GM23338 (cell line): ENCODE data around the gene NAA11. TPM values are rescaled to one million over a fixed set of nuclear protein-coding genes. Genes with fewer than 3 reads are reported as not detected.

Experiments used
- ATAC-seq: fragments of 200-7000 bp; cut with Tn5 transposase; 3 replicates; pipeline ENCODE4 v1.9.1; 2020
- DNase-seq: peaks from one replicate; pipeline ENCODE4 v3.0.0-alpha.2; 2015; ENCODE audit warnings: low spot score
- H2AFZ ChIP-seq: fragments of 200-600 bp; sonication (generic); 2 replicates; pipeline ENCODE4 v1.8.0; 2016; ENCODE audit warnings: antibody characterized with exemption, mild to moderate bottlenecking, moderate library complexity
- H3F3A ChIP-seq: fragments of 200-600 bp; sonication (generic); replicated peaks from 2 replicates; pipeline ENCODE4 v1.8.0; 2017; ENCODE audit warnings: antibody characterized with exemption, mixed run types, low read depth
- H3K27ac ChIP-seq: fragments of 200-600 bp; sonication (generic); 2 replicates; pipeline ENCODE4 v1.6.1; 2016; ENCODE audit warnings: low read depth
- H3K27me3 ChIP-seq: fragments of 200-600 bp; sonication (generic); 2 replicates; pipeline ENCODE4 v1.8.0; 2016; ENCODE audit warnings: mild to moderate bottlenecking, mixed run types, moderate library complexity; ENCODE audit not compliant: insufficient read depth
- H3K36me3 ChIP-seq: fragments of 200-600 bp; sonication (generic); 2 replicates; pipeline ENCODE4 v1.8.0; 2016; ENCODE audit warnings: mild to moderate bottlenecking; ENCODE audit not compliant: insufficient read depth
- H3K4me1 ChIP-seq: fragments of 200-600 bp; sonication (generic); 2 replicates; pipeline ENCODE4 v1.8.0; 2016; ENCODE audit warnings: mild to moderate bottlenecking, moderate library complexity; ENCODE audit not compliant: insufficient read depth
- H3K4me2 ChIP-seq: fragments of 200-600 bp; sonication (generic); 2 replicates; pipeline ENCODE4 v1.7.1; 2017; ENCODE audit warnings: mixed run types
- H3K4me3 ChIP-seq: fragments of 200-600 bp; sonication (generic); 2 replicates; pipeline ENCODE4 v1.6.1; 2016; ENCODE audit warnings: mixed run types
- H3K79me2 ChIP-seq: fragments of 200-600 bp; sonication (generic); replicated peaks from 2 replicates; pipeline ENCODE4 v1.8.0; 2017; ENCODE audit warnings: mild to moderate bottlenecking; ENCODE audit not compliant: insufficient read depth
- H3K9me2 ChIP-seq: fragments of 200-600 bp; sonication (generic); 2 replicates; pipeline ENCODE4 v1.8.0; 2017; ENCODE audit not compliant: insufficient read depth
- H4K20me1 ChIP-seq: fragments of 200-600 bp; sonication (generic); replicated peaks from 2 replicates; pipeline ENCODE4 v1.8.0; 2017; ENCODE audit warnings: mild to moderate bottlenecking; ENCODE audit not compliant: insufficient read depth
- H3K27ac Mint-ChIP-seq: 2 replicates; pipeline ENCODE4 v1.8.0; 2020; ENCODE audit warnings: inconsistent platforms, mild to moderate bottlenecking, moderate library complexity, mixed read lengths
- H3K27me3 Mint-ChIP-seq: 3 replicates; pipeline ENCODE4 v1.8.0; 2022; ENCODE audit warnings: low read depth, mild to moderate bottlenecking, moderate library complexity, mixed read lengths, inconsistent platforms; ENCODE audit not compliant: insufficient read depth, poor library complexity
- H3K36me3 Mint-ChIP-seq: 3 replicates; pipeline ENCODE4 v1.8.0; 2021; ENCODE audit warnings: low read depth, mild to moderate bottlenecking, inconsistent platforms, moderate library complexity, mixed read lengths
- H3K4me1 Mint-ChIP-seq: 3 replicates; pipeline ENCODE4 v1.8.0; 2020; ENCODE audit warnings: mild to moderate bottlenecking, inconsistent platforms, mixed read lengths
- H3K4me3 Mint-ChIP-seq: 3 replicates; pipeline ENCODE4 v1.8.0; 2021; ENCODE audit warnings: moderate library complexity, mild to moderate bottlenecking, inconsistent platforms, mixed read lengths
- H3K9me3 Mint-ChIP-seq: 3 replicates; pipeline ENCODE4 v1.8.0; 2020; ENCODE audit warnings: moderate library complexity, mild to moderate bottlenecking, inconsistent platforms, mixed read lengths
- CREB1 ChIP-seq: fragments of 250-450 bp; sonication (Bioruptor Pico); IDR thresholded peaks from 2 replicates; pipeline ENCODE4 v1.5.0; 2020; ENCODE audit warnings: low read depth, mild to moderate bottlenecking, moderate library complexity
- EZH2 ChIP-seq: fragments of 200-600 bp; sonication (generic); IDR thresholded peaks from one replicate; pipeline ENCODE4 v1.8.0; 2017; ENCODE audit warnings: antibody characterized with exemption, mild to moderate bottlenecking, low read depth; ENCODE audit not compliant: unreplicated experiment
- EZH2phosphoT487 ChIP-seq: fragments of 200-600 bp; sonication (generic); IDR thresholded peaks from one replicate; pipeline ENCODE4 v1.8.1; 2018; ENCODE audit warnings: antibody characterized with exemption; ENCODE audit not compliant: unreplicated experiment
- JUNB ChIP-seq: IDR thresholded peaks from one replicate; pipeline ENCODE4 v1.6.1; 2016; ENCODE audit warnings: antibody characterized with exemption; ENCODE audit not compliant: unreplicated experiment
- NANOG ChIP-seq: IDR thresholded peaks from 2 replicates; pipeline ENCODE4 v1.6.1; 2016; ENCODE audit warnings: antibody characterized with exemption, borderline replicate concordance
- ZNF331 ChIP-seq: fragments of 250-450 bp; sonication (Bioruptor Pico); IDR thresholded peaks from 2 replicates; pipeline ENCODE4 v1.5.0; 2020; ENCODE audit warnings: low read depth, mild to moderate bottlenecking, moderate library complexity
- polyA plus RNA-seq: library from polyadenylated mRNA; unstranded; fragments of >200 nt; fragmentation: Nextera tagmentation; extraction: Ambion mirVana; gene quantifications from 2 replicates; pipeline ENCODE4 v1.2.1, GENCODE V29; 2016
- total RNA-seq: library from RNA; depleted of rRNA; stranded (reverse); fragments of >200 nt; shearing (Covaris generic); gene quantifications from 2 replicates; pipeline ENCODE4 v1.2.3, GENCODE V29; 2014
- TF ChIP-seq, protein P1 (sequence below): fragments of 250-450 bp; sonication (Bioruptor Pico); IDR thresholded peaks from 2 replicates; pipeline ENCODE4 v1.5.0; 2020; ENCODE audit warnings: mild to moderate bottlenecking, moderate library complexity
- TF ChIP-seq, protein P2 (sequence below), 2 experiments: fragments of 200-600 bp in 1 of 2; sonication (generic) in 1 of 2; conservative IDR thresholded peaks; 2 replicates each; pipeline versions ENCODE4 v1.5.1 to v1.6.1; 2016 to 2017; ENCODE audit warnings: antibody characterized with exemption in 2 of 2, low read depth in 2 of 2, mild to moderate bottlenecking in 2 of 2, moderate library complexity in 1 of 2
- TF ChIP-seq, protein P3 (sequence below): IDR thresholded peaks from 2 replicates; pipeline ENCODE4 v1.6.1; 2016; ENCODE audit warnings: antibody characterized with exemption

The NAA11 gene
- total and polyA plus RNA-seq, 2 experiments from 2014 or later, result not detected

DNA sequence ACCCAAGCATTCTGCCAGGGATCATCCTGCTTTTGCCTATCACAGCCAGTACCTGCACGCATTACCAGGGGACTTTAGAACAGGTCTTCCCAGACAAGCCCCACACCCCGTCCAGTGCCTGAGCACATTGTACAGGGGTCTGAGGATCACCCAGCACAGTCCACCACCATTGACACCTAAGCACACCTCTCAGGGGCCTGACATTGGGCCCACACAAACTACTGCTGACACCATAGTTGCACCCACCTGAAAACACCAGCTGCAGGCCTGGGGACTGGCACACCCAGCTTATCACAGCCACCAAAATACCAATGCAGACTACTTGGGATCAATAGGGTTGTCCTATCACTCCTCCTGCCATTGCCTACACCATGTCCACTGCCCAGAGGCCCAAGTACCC lies 14.7 kb upstream of the NAA11 start:
- Histone ChIP-seq H3K27me3 (no peaks in the 10 kb centered on the region), H3K4me2 (no peak overlapping the region), H3K27ac (no peak overlapping the region), H3K4me1 (no peaks in the 10 kb centered on the region), H3K79me2 (no peaks in the 10 kb centered on the region), H2AFZ (no peak overlapping the region), H3K9me2 (no peaks in the 10 kb centered on the region), H4K20me1 (no peaks in the 10 kb centered on the region), H3F3A (no peaks in the 10 kb centered on the region), H3K4me3 (no peak overlapping the region), H3K36me3 (no peaks in the 10 kb centered on the region)
- H3K4me3 Mint-ChIP-seq, result no peak overlapping the region
- no peaks in the 10 kb centered on the region for H3K27me3 Mint-ChIP-seq
- ATAC-seq (no peak), DNase-seq (no peak)
- no peak overlapping the region for H3K27ac Mint-ChIP-seq
- H3K9me3 Mint-ChIP-seq, result peaks cover 6% of the 10 kb centered on the region; the same call in 2 of the 3 replicates
- TF ChIP-seq, protein P1, sequence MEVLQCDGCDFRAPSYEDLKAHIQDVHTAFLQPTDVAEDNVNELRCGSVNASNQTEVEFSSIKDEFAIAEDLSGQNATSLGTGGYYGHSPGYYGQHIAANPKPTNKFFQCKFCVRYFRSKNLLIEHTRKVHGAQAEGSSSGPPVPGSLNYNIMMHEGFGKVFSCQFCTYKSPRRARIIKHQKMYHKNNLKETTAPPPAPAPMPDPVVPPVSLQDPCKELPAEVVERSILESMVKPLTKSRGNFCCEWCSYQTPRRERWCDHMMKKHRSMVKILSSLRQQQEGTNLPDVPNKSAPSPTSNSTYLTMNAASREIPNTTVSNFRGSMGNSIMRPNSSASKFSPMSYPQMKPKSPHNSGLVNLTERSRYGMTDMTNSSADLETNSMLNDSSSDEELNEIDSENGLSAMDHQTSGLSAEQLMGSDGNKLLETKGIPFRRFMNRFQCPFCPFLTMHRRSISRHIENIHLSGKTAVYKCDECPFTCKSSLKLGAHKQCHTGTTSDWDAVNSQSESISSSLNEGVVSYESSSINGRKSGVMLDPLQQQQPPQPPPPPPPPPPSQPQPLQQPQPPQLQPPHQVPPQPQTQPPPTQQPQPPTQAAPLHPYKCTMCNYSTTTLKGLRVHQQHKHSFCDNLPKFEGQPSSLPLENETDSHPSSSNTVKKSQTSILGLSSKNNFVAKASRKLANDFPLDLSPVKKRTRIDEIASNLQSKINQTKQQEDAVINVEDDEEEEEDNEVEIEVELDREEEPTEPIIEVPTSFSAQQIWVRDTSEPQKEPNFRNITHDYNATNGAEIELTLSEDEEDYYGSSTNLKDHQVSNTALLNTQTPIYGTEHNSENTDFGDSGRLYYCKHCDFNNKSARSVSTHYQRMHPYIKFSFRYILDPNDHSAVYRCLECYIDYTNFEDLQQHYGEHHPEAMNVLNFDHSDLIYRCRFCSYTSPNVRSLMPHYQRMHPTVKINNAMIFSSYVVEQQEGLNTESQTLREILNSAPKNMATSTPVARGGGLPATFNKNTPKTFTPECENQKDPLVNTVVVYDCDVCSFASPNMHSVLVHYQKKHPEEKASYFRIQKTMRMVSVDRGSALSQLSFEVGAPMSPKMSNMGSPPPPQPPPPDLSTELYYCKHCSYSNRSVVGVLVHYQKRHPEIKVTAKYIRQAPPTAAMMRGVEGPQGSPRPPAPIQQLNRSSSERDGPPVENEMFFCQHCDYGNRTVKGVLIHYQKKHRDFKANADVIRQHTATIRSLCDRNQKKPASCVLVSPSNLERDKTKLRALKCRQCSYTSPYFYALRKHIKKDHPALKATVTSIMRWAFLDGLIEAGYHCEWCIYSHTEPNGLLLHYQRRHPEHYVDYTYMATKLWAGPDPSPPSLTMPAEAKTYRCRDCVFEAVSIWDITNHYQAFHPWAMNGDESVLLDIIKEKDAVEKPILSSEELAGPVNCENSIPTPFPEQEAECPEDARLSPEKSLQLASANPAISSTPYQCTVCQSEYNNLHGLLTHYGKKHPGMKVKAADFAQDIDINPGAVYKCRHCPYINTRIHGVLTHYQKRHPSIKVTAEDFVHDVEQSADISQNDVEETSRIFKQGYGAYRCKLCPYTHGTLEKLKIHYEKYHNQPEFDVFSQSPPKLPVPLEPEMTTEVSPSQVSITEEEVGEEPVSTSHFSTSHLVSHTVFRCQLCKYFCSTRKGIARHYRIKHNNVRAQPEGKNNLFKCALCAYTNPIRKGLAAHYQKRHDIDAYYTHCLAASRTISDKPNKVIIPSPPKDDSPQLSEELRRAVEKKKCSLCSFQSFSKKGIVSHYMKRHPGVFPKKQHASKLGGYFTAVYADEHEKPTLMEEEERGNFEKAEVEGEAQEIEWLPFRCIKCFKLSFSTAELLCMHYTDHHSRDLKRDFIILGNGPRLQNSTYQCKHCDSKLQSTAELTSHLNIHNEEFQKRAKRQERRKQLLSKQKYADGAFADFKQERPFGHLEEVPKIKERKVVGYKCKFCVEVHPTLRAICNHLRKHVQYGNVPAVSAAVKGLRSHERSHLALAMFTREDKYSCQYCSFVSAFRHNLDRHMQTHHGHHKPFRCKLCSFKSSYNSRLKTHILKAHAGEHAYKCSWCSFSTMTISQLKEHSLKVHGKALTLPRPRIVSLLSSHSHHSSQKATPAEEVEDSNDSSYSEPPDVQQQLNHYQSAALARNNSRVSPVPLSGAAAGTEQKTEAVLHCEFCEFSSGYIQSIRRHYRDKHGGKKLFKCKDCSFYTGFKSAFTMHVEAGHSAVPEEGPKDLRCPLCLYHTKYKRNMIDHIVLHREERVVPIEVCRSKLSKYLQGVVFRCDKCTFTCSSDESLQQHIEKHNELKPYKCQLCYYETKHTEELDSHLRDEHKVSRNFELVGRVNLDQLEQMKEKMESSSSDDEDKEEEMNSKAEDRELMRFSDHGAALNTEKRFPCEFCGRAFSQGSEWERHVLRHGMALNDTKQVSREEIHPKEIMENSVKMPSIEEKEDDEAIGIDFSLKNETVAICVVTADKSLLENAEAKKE (CRISPR knock-in tag), result no peak
- TF ChIP-seq JUNB, result no peak
- no peak for TF ChIP-seq EZH2phosphoT487
- no peak for TF ChIP-seq CREB1 (CRISPR knock-in tag)
- TF ChIP-seq, protein P2, sequence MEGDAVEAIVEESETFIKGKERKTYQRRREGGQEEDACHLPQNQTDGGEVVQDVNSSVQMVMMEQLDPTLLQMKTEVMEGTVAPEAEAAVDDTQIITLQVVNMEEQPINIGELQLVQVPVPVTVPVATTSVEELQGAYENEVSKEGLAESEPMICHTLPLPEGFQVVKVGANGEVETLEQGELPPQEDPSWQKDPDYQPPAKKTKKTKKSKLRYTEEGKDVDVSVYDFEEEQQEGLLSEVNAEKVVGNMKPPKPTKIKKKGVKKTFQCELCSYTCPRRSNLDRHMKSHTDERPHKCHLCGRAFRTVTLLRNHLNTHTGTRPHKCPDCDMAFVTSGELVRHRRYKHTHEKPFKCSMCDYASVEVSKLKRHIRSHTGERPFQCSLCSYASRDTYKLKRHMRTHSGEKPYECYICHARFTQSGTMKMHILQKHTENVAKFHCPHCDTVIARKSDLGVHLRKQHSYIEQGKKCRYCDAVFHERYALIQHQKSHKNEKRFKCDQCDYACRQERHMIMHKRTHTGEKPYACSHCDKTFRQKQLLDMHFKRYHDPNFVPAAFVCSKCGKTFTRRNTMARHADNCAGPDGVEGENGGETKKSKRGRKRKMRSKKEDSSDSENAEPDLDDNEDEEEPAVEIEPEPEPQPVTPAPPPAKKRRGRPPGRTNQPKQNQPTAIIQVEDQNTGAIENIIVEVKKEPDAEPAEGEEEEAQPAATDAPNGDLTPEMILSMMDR (conservative IDR thresholded peaks at IDR 0.05; ENCODE audit: low read depth in 2 of 2), result no peak
- no peak for TF ChIP-seq NANOG
- no peak for TF ChIP-seq EZH2
- TF ChIP-seq ZNF331 (CRISPR knock-in tag), result no peak
- TF ChIP-seq, protein P3, sequence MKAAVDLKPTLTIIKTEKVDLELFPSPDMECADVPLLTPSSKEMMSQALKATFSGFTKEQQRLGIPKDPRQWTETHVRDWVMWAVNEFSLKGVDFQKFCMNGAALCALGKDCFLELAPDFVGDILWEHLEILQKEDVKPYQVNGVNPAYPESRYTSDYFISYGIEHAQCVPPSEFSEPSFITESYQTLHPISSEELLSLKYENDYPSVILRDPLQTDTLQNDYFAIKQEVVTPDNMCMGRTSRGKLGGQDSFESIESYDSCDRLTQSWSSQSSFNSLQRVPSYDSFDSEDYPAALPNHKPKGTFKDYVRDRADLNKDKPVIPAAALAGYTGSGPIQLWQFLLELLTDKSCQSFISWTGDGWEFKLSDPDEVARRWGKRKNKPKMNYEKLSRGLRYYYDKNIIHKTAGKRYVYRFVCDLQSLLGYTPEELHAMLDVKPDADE, result no peak
- no peaks in the 10 kb centered on the region for H3K4me1 Mint-ChIP-seq
- peaks cover 7% of the 10 kb centered on the region; the same call in 1 of the 3 replicates for H3K36me3 Mint-ChIP-seq
